ENCODE data around the gene LMO1.

Gene LMO1

GRCh38 chr11:8288166-8288772 lies 24.6 kb upstream of the LMO1 start:
- no peak for DNase-seq (ENCODE audit: low read depth)

GRCh38 chr11:8287703-8288102 lies 24.0 kb upstream of the LMO1 start:
- DNase-seq (ENCODE audit: low read depth), result no peak

- no peak for DNase-seq (ENCODE audit: low read depth)
These were observed 23.6 kb upstream of the LMO1 start for GRCh38 chr11:8287297-8287696.

GRCh38 chr11:8286886-8287285 lies 23.2 kb upstream of the LMO1 start:
- no peak for DNase-seq (ENCODE audit: low read depth)

- DNase-seq (ENCODE audit: low read depth), result no peak
These were observed 22.1 kb upstream of the LMO1 start for GRCh38 chr11:8285796-8286195.

- no peak for DNase-seq (ENCODE audit: low read depth)
These were observed 21.6 kb upstream of the LMO1 start for GRCh38 chr11:8285228-8285627.

GRCh38 chr11:8283465-8284230 lies 20.0 kb upstream of the LMO1 start:
- no peak for DNase-seq (ENCODE audit: low read depth)

GRCh38 chr11:8283100-8283464 lies 19.4 kb upstream of the LMO1 start:
- DNase-seq (ENCODE audit: low read depth), result no peak

GRCh38 chr11:8282631-8283030 lies 19.0 kb upstream of the LMO1 start:
- no peak for DNase-seq (ENCODE audit: low read depth)

- no peak for DNase-seq (ENCODE audit: low read depth)
These were observed 17.6 kb upstream of the LMO1 start for GRCh38 chr11:8281266-8281665.

GRCh38 chr11:8277691-8278090 lies 14.0 kb upstream of the LMO1 start:
- DNase-seq (ENCODE audit: low read depth), result no peak

GRCh38 chr11:8276528-8276927 lies 12.8 kb upstream of the LMO1 start:
- no peak for DNase-seq (ENCODE audit: low read depth)

- no peak for DNase-seq (ENCODE audit: low read depth)
These were observed 9.6 kb upstream of the LMO1 start for GRCh38 chr11:8273287-8273686.

- DNase-seq (ENCODE audit: low read depth), result no peak
These were observed 7.6 kb upstream of the LMO1 start for GRCh38 chr11:8271106-8271886.

GRCh38 chr11:8269636-8270035 lies 6.0 kb upstream of the LMO1 start:
- DNase-seq (ENCODE audit: low read depth), result no peak

GRCh38 chr11:8268530-8269400 lies 5.1 kb upstream of the LMO1 start:
- DNase-seq (ENCODE audit: low read depth), result no peak

GRCh38 chr11:8267831-8268529 lies 4.3 kb upstream of the LMO1 start:
- DNase-seq (ENCODE audit: low read depth), result no peak

GRCh38 chr11:8267280-8267679 lies 3.6 kb upstream of the LMO1 start:
- no peak for DNase-seq (ENCODE audit: low read depth)

GRCh38 chr11:8266246-8267241 lies 2.9 kb upstream of the LMO1 start:
- no peak for DNase-seq (ENCODE audit: low read depth)

- DNase-seq (ENCODE audit: low read depth), result no peak
These were observed 2.1 kb upstream of the LMO1 start for GRCh38 chr11:8265681-8266241.
